Skeletal muscle satellite cell (primary cell): Measurements from ENCODE around the gene ARPC4.
"Not testable (repeated sequence)": the region's sequence is repeated elsewhere in the genome, so short reads cannot be mapped to it uniquely, and the experiment has no call there.

Source experiments
- H3K27me3 ChIP-seq: 2 replicates; pipeline ENCODE4 v1.7.0; 2013; ENCODE audit warnings: low read length; ENCODE audit not compliant: control insufficient read depth, insufficient read depth
- H3K36me3 ChIP-seq: 2 replicates; pipeline ENCODE4 v1.7.0; 2013; ENCODE audit warnings: mild to moderate bottlenecking, control low read depth, low read length; ENCODE audit not compliant: insufficient read depth
- H3K4me1 ChIP-seq: 2 replicates; pipeline ENCODE4 v1.7.0; 2013; ENCODE audit warnings: low read length; ENCODE audit not compliant: control insufficient read depth, insufficient read depth
- H3K4me2 ChIP-seq: 2 replicates; pipeline ENCODE4 v1.7.0; 2013; ENCODE audit warnings: mild to moderate bottlenecking, low read length
- H3K4me3 ChIP-seq: 2 replicates; pipeline ENCODE4 v1.7.0; 2013; ENCODE audit warnings: low read length
- H3K9ac ChIP-seq: 2 replicates; pipeline ENCODE4 v1.7.0; 2013; ENCODE audit warnings: mild to moderate bottlenecking, low read depth, low read length, moderate library complexity
- H3K9me3 ChIP-seq: replicated peaks from 2 replicates; pipeline ENCODE4 v1.7.0; 2013; ENCODE audit warnings: mild to moderate bottlenecking, control low read depth, low read length

The ARPC4 gene

GRCh38 chr3:9834520-9835380, 41.9 kb downstream of the ARPC4 start:
- H3K4me1 ChIP-seq, result no peaks in the 10 kb centered on the region
- H3K4me3 ChIP-seq, result no peak overlapping the region
- H3K27me3 ChIP-seq, result no peaks in the 10 kb centered on the region
- no peak overlapping the region for H3K9ac ChIP-seq
- H3K9me3 ChIP-seq, result no peaks in the 10 kb centered on the region
- H3K36me3 ChIP-seq, result peaks cover 42% of the 10 kb centered on the region
- no peak overlapping the region for H3K4me2 ChIP-seq

- no peaks in the 10 kb centered on the region for H3K9me3 ChIP-seq
- no peak overlapping the region for H3K4me3 ChIP-seq
- peaks cover 59% of the 10 kb centered on the region for H3K36me3 ChIP-seq
- H3K27me3 ChIP-seq, result no peaks in the 10 kb centered on the region
- no peak overlapping the region for H3K4me2 ChIP-seq
- H3K9ac ChIP-seq, result no peak overlapping the region
- H3K4me1 ChIP-seq, result peaks cover 5% of the 10 kb centered on the region
Observed at GRCh38 chr3:9837701-9838582, 45.1 kb downstream of the ARPC4 start.

GRCh38 chr3:9838856-9839255, 46.0 kb downstream of the ARPC4 start:
- no peak overlapping the region for H3K9ac ChIP-seq
- no peak overlapping the region for H3K4me3 ChIP-seq
- no peaks in the 10 kb centered on the region for H3K27me3 ChIP-seq
- H3K4me1 ChIP-seq, result peaks cover 7% of the 10 kb centered on the region
- peaks cover 56% of the 10 kb centered on the region for H3K36me3 ChIP-seq
- no peak overlapping the region for H3K4me2 ChIP-seq
- H3K9me3 ChIP-seq, result no peaks in the 10 kb centered on the region

- Histone ChIP-seq H3K27me3 (no peaks in the 10 kb centered on the region), H3K4me2 (no peak overlapping the region), H3K9me3 (no peaks in the 10 kb centered on the region), H3K9ac (no peak overlapping the region), H3K36me3 (peaks cover 40% of the 10 kb centered on the region), H3K4me3 (no peak overlapping the region), H3K4me1 (peaks cover 12% of the 10 kb centered on the region)
Observed at GRCh38 chr3:9841015-9841414, 48.1 kb downstream of the ARPC4 start.

- Histone ChIP-seq H3K4me1 (peaks cover 12% of the 10 kb centered on the region), H3K36me3 (peaks cover 31% of the 10 kb centered on the region), H3K4me2 (peak within 1 kb of the TSS; percentile 88), H3K9me3 (no peaks in the 10 kb centered on the region), H3K4me3 (peak within 1 kb of the TSS; percentile 92), H3K9ac (peak within 1 kb of the TSS; percentile 87), H3K27me3 (no peaks in the 10 kb centered on the region)
Observed at GRCh38 chr3:9843715-9844438, 51.0 kb downstream of the ARPC4 start, which contains the start of gene RPUSD3. RPUSD3 (minus strand) TSS chr3:9844008; CDS start chr3:9843990, 18 bp downstream.

GRCh38 chr3:9846231-9846630, 53.3 kb downstream of the ARPC4 start:
- Histone ChIP-seq H3K36me3 (peaks cover 10% of the 10 kb centered on the region), H3K4me1 (peaks cover 12% of the 10 kb centered on the region)

GRCh38 chr3:9846931-9847488, 54.1 kb downstream of the ARPC4 start:
- no peak overlapping the region for H3K4me3 ChIP-seq

More at GRCh38 chr3:9846231-9846630, 53.3 kb downstream of the ARPC4 start:
- no peak overlapping the region for H3K4me2 ChIP-seq
- no peaks in the 10 kb centered on the region for H3K27me3 ChIP-seq
- H3K9me3 ChIP-seq, result no peaks in the 10 kb centered on the region
- H3K4me3 ChIP-seq, result no peak overlapping the region
- H3K9ac ChIP-seq, result no peak overlapping the region

GRCh38 chr3:9847870-9848269, 55.0 kb downstream of the ARPC4 start:
- H3K4me2 ChIP-seq, H3K4me3 ChIP-seq, H3K27me3 ChIP-seq, H3K4me1 ChIP-seq, H3K9me3 ChIP-seq, H3K9ac ChIP-seq, H3K36me3 ChIP-seq: not testable (repeated sequence)

More at GRCh38 chr3:9846931-9847488, 54.1 kb downstream of the ARPC4 start:
- no peaks in the 10 kb centered on the region for H3K9me3 ChIP-seq
- no peaks in the 10 kb centered on the region for H3K27me3 ChIP-seq
- H3K36me3 ChIP-seq, result peaks cover 3% of the 10 kb centered on the region
- no peak overlapping the region for H3K4me2 ChIP-seq
- no peak overlapping the region for H3K9ac ChIP-seq
- peaks cover 12% of the 10 kb centered on the region for H3K4me1 ChIP-seq

- not testable (repeated sequence) for H3K9me3 ChIP-seq, H3K4me3 ChIP-seq, H3K4me2 ChIP-seq, H3K36me3 ChIP-seq, H3K9ac ChIP-seq, H3K4me1 ChIP-seq, H3K27me3 ChIP-seq
Observed at GRCh38 chr3:9848860-9849259, 56.0 kb downstream of the ARPC4 start.

- not testable (repeated sequence) for H3K9ac ChIP-seq, H3K4me1 ChIP-seq
Observed at GRCh38 chr3:9851383-9851782, 58.5 kb downstream of the ARPC4 start.

GRCh38 chr3:9851926-9852325, 59.0 kb downstream of the ARPC4 start:
- H3K4me2 ChIP-seq, H3K4me1 ChIP-seq, H3K36me3 ChIP-seq, H3K9ac ChIP-seq, H3K4me3 ChIP-seq, H3K27me3 ChIP-seq, H3K9me3 ChIP-seq: not testable (repeated sequence)

More at GRCh38 chr3:9851383-9851782, 58.5 kb downstream of the ARPC4 start:
- H3K36me3 ChIP-seq, H3K4me3 ChIP-seq, H3K4me2 ChIP-seq, H3K9me3 ChIP-seq, H3K27me3 ChIP-seq: not testable (repeated sequence)
